Fibroblast of pulmonary artery (primary cell): ENCODE results near the gene SMPDL3A.

Experiments
- DNase-seq: peaks from one replicate; pipeline ENCODE4 v3.0.0-alpha.2; 2010; ENCODE audit warnings: low read depth
- H3K4me3 ChIP-seq: replicated peaks from 2 replicates; pipeline ENCODE4 v1.5.1; 2011; ENCODE audit warnings: low read depth, mild to moderate bottlenecking, control low read depth, low read length, moderate library complexity
- CTCF ChIP-seq: IDR thresholded peaks from 2 replicates; pipeline ENCODE4 v1.5.1; 2011; ENCODE audit warnings: mild to moderate bottlenecking, control low read depth, low read length, inconsistent platforms; ENCODE audit errors: missing control alignments

SMPDL3A gene

GRCh38 chr6:122831511-122831910 lies 42.5 kb downstream of the SMPDL3A start:
- H3K4me3 ChIP-seq = no peak overlapping the region
- DNase-seq = no peak
- TF ChIP-seq CTCF = no peak

- no peak for TF ChIP-seq CTCF
- H3K4me3 ChIP-seq = no peak overlapping the region
- no peak for DNase-seq
Measured at GRCh38 chr6:122832459-122832858, 43.4 kb downstream of the SMPDL3A start.

GRCh38 chr6:122833021-122833491 lies 44.0 kb downstream of the SMPDL3A start:
- TF ChIP-seq CTCF = no peak
- DNase-seq = no peak
- no peak overlapping the region for H3K4me3 ChIP-seq

GRCh38 chr6:122838060-122838780 lies 49.2 kb downstream of the SMPDL3A start:
- peak; percentile 63 for TF ChIP-seq CTCF
- no peak overlapping the region for H3K4me3 ChIP-seq
- DNase-seq = peak; percentile 47

- DNase-seq = peak; percentile 70
- H3K4me3 ChIP-seq = no peak overlapping the region
- TF ChIP-seq CTCF = peak; percentile 64
Measured at GRCh38 chr6:122839472-122839871, 50.4 kb downstream of the SMPDL3A start.

- TF ChIP-seq CTCF = no peak
- no peak overlapping the region for H3K4me3 ChIP-seq
- DNase-seq = no peak
Measured at GRCh38 chr6:122839906-122840305, 50.8 kb downstream of the SMPDL3A start.

- DNase-seq = no peak
- TF ChIP-seq CTCF = no peak
- H3K4me3 ChIP-seq = no peak overlapping the region
Measured at GRCh38 chr6:122845464-122845863, 56.4 kb downstream of the SMPDL3A start.
